OCI-LY1 (cell line): ENCODE measurements around the gene ACER3.

Experiments
- EZH2 ChIP-seq: fragments of 200-600 bp; sonication (generic), shearing (Covaris generic); IDR thresholded peaks from 2 replicates; pipeline ENCODE4 v1.8.0; 2017; ENCODE audit warnings: borderline replicate concordance, mixed run types, mild to moderate bottlenecking, antibody characterized with exemption, low read length, moderate library complexity, mixed read lengths
- TF ChIP-seq, protein P1 (sequence below): fragments of 200-600 bp; sonication (generic), shearing (Covaris generic); IDR thresholded peaks from 2 replicates; pipeline ENCODE4 v1.5.1; 2017; ENCODE audit warnings: mild to moderate bottlenecking, antibody characterized with exemption, low read length, moderate library complexity, mixed read lengths

- TF ChIP-seq, protein P1, sequence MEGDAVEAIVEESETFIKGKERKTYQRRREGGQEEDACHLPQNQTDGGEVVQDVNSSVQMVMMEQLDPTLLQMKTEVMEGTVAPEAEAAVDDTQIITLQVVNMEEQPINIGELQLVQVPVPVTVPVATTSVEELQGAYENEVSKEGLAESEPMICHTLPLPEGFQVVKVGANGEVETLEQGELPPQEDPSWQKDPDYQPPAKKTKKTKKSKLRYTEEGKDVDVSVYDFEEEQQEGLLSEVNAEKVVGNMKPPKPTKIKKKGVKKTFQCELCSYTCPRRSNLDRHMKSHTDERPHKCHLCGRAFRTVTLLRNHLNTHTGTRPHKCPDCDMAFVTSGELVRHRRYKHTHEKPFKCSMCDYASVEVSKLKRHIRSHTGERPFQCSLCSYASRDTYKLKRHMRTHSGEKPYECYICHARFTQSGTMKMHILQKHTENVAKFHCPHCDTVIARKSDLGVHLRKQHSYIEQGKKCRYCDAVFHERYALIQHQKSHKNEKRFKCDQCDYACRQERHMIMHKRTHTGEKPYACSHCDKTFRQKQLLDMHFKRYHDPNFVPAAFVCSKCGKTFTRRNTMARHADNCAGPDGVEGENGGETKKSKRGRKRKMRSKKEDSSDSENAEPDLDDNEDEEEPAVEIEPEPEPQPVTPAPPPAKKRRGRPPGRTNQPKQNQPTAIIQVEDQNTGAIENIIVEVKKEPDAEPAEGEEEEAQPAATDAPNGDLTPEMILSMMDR, result no peak
- TF ChIP-seq EZH2, result no peak
Observed at GRCh38 chr11:76845069-76845468, 15.6 kb upstream of the ACER3 start.
